NCI-H524 (cell line): ENCODE measurements around the gene MORF4L2.

ENCODE experiments used
- DNase-seq, 2 experiments: peaks; one replicate each; lab custom pipeline; 2025; lab: John Stamatoyannopoulos, UW

Gene MORF4L2

DNA sequence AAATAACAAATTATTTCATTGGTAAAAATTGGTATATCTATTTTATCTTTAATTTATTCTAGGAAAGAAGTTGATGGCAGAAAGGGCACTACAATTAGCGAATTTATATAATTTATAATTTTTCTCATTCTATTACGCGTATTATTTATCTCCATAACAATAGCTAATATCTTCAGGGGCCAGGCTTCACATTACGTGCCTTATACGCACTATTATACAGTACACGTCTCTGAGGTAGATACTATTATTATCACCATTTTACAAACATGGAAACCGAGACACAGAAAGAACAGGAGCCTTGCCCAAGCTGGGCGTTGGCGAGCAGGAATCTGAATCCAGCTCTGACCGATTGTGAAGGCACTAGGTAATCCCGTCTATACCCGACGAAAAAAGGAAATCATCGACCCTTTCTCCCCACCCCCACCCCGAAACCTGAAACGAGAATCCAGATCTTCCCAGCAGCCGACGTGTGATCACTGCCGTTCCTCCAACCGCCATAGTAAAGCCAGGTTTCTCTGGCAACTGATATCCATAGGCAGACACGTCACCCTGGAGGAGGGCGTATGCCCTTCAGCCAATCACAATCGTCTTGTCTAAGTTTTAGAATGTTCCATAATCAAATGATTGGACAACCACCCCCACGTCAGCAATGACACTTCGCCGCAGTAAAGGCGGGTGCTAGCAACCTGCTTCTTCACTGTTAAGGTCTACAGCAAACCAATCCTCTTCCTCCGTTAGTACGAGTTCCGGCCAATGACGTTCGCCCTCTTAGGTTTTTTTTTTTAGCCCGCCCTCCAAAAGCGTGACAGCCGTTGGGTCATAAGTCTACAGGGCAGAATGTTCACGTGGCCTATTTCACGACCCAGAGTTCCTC lies at the start of gene MORF4L2:
TSS of gene MORF4L2 (minus strand) at position 501 of the 874 bp plus-strand sequence. CDS start 9,672 bp downstream, outside the sequence.
- DNase-seq: peak; percentile 99

DNA sequence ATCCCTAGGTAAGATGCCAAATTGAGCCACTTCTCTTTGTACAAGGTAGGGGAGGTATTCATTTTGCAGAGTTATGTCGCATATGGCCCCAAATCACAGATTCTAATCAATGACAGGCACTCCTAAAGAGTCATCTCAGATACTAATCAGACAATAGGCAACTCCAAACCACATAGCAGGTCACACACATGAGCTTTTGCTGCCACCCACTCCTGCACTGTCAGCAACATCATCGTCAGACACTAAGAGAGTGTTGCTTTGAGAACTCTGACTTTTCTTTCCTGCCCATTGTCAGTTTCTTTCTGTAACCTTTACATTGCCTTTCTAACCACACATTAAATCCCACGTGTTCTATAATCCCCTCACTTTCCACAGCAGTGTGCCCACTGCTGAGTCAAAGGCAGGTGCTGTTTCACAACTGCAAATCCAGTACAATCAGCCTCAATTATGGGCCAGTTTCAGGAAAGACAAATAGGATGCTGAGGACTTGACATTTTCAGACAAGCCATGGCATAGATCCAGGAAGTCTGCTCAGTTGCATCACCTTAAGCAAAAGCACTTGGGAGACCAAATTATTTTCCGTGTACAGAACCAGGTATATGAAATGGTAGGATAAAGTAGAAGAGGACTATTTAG lies 47.7 kb upstream of the MORF4L2 start:
- DNase-seq: no peak

- DNase-seq: peak in 1 of 2 experiments; percentile 15
Observed at GRCh38 chrX:103733017-103733416, 46.5 kb upstream of the MORF4L2 start.

GRCh38 chrX:103730796-103731493 lies 44.4 kb upstream of the MORF4L2 start:
- DNase-seq: peak in 1 of 2 experiments; percentile 47

- no peak for DNase-seq
Observed at GRCh38 chrX:103730147-103730795, 43.8 kb upstream of the MORF4L2 start.

DNA sequence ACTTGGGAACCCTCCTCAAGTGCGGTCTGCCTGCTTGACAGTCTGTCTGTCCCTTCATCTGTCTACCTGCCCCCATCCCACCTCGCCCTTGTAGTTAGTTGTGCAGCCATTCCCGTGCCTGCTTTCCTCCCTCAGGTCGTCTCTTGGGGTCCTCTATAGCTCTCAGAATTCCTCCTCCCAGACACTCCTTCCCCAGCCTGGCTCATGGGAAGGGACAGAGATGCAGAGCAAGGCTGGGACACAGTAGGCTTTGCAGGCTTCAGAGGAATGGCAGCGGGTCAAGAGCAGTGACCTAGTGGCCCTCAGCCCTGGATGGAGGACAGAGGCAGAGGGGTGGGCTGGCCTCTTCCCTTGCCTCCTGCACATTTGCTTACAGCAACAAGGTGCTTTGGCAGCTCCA lies 42.5 kb upstream of the MORF4L2 start:
- no peak for DNase-seq

GRCh38 chrX:103727115-103727514 lies 40.6 kb upstream of the MORF4L2 start:
- no peak for DNase-seq

DNA sequence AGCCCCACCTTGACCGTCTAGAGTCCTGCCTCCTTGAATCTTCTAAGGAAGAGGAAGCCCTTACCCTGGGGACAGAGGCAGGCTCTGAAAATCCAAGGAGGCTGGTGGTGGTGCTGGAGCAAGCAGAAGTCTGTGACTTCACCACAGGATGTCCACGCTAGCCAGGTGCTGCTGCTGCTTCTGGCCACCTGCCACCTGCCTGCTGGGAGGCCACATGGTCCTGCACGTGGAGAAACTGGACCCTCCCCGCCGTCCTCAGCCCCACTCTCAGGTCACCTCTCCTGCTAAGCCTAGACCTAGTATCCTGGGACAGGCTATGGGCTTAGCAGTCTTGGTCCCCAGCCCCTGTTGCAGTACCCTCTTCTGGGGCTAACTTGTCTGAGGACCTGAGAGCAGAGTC lies 40.0 kb upstream of the MORF4L2 start:
- DNase-seq: no peak

- DNase-seq: peak in 1 of 2 experiments; percentile 3
Observed at GRCh38 chrX:103722505-103722904, 36.0 kb upstream of the MORF4L2 start.

DNA sequence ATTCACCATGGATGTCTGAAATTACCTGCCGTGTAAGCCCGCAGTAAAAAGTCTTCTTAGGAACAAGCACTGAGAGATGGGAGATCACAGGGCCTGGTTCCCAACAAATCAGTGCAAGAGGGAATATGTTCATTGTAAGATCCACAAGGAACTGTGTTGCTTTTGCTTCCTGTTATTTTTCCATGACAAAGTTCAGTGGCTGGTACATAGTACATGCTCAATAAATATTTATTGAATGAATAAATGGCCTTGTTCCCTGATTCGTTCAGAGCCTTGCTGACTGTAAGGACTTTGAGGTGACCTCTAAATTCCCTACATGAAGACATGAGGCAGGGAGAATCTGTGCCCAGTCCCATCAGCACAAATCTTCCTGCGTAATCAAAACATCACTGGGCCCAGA lies 31.6 kb upstream of the MORF4L2 start:
- no peak for DNase-seq

DNA sequence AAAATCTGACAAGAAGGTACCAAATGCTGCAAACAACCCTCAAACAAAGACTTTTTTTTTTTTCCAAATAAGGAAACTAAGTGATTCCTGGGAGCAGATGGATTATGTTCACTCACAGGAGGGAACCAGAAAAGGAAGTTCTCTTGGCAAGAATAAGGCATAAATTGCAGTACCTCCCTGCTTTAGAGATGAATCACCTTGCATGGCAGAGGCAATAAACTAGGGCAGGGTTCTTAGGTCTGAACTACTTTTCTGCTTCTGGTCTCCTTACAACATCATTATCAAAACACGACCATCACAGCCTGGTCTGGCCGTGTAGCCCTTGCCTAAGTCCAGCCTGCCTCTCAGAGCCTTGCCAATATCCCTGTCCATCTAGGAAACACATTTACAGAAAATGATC lies 30.5 kb upstream of the MORF4L2 start:
- DNase-seq: no peak

DNA sequence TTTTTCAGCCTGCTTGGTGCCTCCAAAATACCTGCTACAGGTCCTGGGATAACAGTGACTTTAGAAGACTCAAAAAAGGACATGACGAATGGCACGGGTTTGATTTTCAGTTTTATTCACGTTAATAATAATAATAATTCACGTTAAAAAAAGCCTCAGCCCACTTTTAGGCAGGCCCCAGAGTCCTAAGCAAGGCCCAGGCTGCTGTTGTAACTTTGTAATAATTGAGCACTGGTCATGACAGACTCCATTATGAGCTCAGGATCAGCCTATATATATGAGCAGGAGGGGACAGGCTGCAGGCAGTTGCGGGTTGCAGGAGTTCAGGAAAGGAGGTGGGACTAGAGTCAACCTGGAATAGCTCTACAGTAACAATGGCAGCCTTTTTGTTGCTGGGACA lies 24.1 kb upstream of the MORF4L2 start, which contains the start of gene TMEM31:
TSS of gene TMEM31 (plus strand) at position 301 of the 400 bp plus-strand sequence. CDS start 1,350 bp downstream, outside the sequence.
- no peak for DNase-seq

- peak; percentile 64 to 86 for DNase-seq
Observed at GRCh38 chrX:103704863-103705262, 18.4 kb upstream of the MORF4L2 start.

GRCh38 chrX:103699243-103699642 lies 12.7 kb upstream of the MORF4L2 start:
- DNase-seq: no peak

- DNase-seq: no peak
Observed at GRCh38 chrX:103697687-103698086, 11.2 kb upstream of the MORF4L2 start.

GRCh38 chrX:103691059-103691458 lies 4.6 kb upstream of the MORF4L2 start:
- DNase-seq: no peak

DNA sequence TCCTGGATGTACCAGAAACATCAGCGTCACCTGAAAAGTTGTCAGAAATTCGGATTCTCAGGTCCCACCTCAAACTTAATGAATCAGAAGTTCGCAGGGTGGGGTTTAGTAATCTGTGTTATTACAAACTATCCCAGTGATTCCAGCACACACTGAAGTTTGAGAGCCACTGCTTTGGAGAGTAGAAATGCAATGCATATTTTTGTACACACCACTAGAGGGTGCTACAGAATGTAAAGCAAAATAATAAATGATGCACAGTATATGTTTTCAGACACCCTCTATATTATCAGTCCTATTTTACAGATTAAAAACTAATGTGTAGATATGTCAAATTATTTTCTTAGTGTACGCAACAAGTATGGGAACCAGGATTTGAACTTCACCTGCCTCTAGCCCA lies 2.4 kb upstream of the MORF4L2 start:
- peak in 1 of 2 experiments; percentile 63 for DNase-seq

DNA sequence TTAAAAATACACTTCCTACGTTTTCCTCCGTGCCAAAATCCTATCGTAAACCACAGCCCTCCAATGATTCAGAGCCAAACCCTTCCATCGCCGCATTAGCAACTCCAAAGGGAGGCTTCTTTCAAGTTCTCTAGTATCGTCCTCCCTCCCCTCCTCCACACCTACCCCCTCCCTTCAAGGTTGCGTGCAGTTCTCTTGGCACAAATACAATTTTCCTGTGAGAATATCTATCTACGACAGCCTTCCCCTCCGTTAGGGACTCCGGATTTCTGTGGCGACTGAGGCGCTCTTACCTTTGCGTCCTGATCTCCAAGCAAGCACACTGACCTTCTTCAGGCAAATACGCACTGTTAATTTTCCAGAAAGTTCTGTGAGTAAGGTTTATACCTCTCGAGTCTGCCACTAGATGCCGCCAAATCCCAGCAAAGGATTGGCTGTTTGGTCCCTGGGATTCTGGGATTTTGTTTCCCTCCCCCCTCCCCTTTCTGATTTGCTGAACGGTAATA lies 1.2 kb upstream of the MORF4L2 start:
- peak; percentile 81 to 87 for DNase-seq

DNA sequence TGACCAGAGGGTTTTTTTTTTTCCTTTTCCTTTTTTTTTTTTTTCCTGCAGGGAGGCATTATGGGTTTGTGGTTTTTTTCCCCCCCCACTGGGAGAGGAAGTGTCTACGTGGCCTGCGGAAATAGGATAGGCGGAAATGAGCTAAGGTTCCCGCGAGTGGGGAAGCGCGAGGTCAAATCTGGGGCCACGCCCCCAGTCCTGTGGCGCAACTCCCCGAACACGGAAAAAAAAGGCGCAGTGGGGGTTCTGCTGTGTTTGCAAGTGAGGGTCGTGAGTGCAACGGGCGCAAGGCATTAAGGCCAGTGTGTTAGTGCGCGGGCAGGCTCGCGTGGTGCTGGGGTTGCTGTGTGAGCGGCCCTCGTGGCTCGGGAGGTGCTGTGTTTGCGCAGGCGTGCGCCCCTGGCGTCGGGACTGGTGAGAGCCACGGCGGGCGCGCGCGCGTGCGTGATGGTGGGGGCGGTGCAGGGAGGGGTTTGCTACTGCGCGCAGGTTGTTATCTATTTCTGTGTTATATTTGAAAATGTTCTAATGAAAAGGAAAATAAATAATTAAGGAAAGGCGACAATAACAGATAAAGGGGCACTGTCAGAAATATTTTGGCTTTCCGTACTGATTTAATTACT lies 685 bp upstream of the MORF4L2 start:
- DNase-seq: peak; percentile 88 to 99

GRCh38 chrX:103685396-103685795 lies 1.1 kb downstream of the MORF4L2 start:
- no peak for DNase-seq

DNA sequence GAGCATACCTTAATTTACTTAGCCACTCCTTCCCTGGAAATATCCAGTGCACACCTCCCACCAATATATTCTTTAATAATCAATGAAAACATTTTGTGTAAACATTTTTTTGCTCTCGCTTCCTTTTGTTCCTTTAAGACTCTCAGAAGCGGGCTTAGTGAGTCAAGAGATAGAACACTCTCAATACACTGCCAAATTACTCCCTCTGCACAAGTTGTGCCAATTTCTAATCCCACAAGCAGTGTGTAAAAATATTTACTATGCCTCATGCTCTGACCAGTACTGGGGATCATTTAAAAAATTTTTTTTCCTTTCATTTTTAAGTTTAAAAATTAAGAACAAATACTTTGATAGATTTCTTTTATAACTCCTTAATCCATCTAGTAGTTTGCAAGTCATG lies 5.1 kb downstream of the MORF4L2 start:
- no peak for DNase-seq
